Stimulated activated naive CD4-positive, alpha-beta T cell treated with Interleukin-2 at 50 U/mL for 16 hours (primary cell): ENCODE measurements around the gene GPATCH4.
"Not testable (repeated sequence)": the region's sequence is repeated elsewhere in the genome, so short reads cannot be mapped to it uniquely, and the experiment has no call there.

Experiments
- DNase-seq: peaks from one replicate; lab custom pipeline; 2025; lab: John Stamatoyannopoulos, UW

The GPATCH4 gene

DNA sequence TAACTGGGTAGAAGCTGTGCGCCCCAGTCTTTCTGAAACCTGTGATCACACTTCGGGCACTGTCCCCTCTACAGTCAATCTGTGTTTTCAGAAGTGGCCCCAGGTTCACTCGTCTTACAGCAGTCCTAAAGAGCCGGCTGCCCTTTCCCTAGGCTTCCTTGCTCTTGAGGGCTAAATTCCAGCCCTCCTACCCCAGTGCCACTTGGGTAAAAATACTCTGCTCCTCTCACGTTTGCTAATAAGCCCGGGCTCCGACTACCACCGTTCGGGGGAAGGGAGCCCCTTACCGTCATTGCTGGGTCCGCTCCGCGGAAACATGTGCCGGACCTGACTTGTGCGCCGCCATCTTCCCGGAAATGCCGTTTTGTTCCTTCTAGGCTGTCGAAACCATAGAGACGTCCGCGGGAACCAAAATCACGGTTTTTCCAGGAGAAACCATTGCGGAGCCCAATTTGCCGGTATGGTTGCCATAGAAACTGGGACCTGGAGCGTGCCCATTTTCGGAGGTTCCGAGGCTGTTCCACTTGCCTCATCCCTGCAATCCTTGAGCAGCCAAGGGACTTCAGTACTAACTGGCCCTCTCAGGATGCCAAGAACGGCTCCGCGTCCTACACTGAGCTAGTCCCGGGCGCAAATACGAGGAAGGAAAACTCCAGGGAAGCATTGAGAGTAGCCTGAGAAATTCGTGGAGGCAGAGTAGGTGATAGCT lies at the start of gene GPATCH4:
Gene GPATCH4, minus strand, starts transcription at position 358 of the 709 bp plus-strand sequence.
- DNase-seq: peak; percentile 76

DNA sequence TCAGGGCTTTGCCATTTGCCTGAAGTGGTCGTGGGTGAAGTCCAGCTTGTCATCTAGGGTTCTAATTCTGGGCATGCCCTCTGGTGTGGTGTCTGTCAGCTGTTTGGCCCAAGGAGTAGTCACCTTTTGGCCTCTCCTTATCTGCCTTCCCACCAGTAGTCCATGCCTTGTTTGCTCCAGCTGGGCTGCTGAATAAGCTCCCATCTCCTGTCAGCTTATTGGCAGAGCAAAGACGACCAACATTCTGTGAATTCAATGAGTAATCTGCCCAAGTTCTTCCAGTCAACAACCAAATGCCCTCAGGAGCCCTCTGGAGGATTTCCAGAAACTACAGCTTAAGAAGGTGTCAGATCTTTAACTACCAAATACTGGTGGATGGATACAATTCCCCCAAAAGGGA lies 47.7 kb upstream of the GPATCH4 start:
- DNase-seq: no peak

DNA sequence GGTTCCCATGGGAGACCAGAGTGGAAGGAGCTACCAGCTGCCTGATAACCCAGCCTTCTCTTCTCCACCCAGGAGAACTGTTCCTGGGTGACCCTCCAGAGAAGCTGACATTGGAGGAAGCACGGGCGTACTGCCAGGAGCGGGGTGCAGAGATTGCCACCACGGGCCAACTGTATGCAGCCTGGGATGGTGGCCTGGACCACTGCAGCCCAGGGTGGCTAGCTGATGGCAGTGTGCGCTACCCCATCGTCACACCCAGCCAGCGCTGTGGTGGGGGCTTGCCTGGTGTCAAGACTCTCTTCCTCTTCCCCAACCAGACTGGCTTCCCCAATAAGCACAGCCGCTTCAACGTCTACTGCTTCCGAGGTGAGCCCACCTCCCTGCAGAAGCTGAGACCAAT lies 47.2 kb upstream of the GPATCH4 start:
- DNase-seq: no peak

DNA sequence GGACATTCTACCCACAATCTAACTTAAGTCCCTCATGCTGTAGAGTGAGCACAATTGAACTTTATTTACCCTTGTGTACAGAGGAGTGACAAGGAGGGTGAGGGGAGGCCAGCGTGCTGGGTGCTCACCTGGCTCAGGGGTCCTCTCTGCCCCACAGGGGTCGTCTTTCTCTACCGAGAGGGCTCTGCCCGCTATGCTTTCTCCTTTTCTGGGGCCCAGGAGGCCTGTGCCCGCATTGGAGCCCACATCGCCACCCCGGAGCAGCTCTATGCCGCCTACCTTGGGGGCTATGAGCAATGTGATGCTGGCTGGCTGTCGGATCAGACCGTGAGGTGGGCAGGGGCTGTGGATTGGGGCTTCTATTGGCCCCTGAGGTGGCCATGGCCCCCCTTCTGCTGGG lies 46.1 kb upstream of the GPATCH4 start:
- no peak for DNase-seq

DNA sequence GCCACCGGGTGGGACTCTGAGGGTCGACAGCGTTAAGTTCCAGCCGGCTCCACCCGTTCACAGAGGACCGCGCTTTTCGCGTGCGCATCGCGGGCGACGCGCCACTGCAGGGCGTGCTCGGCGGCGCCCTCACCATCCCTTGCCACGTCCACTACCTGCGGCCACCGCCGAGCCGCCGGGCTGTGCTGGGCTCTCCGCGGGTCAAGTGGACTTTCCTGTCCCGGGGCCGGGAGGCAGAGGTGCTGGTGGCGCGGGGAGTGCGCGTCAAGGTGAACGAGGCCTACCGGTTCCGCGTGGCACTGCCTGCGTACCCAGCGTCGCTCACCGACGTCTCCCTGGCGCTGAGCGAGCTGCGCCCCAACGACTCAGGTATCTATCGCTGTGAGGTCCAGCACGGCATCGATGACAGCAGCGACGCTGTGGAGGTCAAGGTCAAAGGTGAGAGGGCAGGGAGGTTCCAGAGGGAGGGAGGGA lies 45.5 kb upstream of the GPATCH4 start:
- no peak for DNase-seq

DNA sequence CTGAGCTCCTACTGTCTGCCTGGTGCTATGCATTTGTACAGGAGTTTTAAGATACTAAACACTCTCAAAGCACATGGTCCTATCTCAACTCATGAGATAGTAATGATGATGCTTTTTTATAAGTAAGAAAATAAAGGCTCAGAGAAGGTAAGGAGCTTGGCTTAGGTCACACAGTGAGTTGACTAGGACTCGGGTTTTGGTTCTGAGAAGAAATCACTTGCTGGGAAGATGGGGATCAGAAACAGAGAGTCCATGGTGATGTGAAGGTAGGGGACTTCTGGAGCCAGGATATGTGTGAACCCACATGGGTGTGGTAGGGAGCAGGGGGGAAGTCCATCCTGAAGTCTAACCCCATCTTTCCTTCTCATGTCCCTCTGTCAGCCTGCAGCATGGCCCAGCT lies 44.4 kb upstream of the GPATCH4 start:
- no peak for DNase-seq

DNA sequence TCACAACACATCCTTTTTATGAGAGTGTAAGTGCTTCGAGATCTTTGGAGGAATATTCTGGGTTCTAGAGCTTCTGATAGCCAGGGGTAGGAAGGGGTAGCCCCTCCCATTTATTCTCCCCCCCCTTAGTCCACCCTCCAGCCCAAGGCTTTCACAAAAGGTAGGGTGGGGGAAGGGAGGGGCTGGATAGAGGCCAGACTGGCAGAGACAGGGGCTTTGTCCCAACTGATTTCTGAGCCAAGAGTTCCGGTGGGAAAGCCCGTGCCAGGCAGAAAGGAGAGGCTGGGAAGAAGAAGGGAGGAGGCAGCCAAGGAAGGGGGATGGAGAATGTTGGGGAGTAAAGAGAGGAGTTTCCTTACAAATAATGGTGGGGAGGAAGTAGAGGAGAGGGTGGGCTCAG lies 43.8 kb upstream of the GPATCH4 start:
- no peak for DNase-seq

DNA sequence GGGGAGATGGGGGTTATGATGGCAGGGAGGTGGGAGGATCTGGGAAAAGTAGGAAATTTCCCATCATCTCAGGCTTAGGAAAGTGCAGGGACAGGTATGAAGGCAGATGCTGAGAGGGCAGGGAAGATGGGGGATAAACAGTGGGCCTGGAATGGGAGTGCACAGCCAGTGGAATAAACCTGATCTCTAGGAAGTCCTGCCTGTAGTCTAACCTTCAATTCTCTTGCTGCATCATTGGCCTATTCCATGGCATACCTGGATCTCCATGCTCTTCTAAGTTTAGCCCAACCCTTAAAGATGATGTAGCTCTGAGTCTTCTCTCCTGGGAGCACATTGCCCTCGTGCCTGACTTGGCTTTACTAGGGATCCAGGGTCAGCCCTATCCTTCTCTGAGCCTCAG lies 43.4 kb upstream of the GPATCH4 start:
- no peak for DNase-seq

DNA sequence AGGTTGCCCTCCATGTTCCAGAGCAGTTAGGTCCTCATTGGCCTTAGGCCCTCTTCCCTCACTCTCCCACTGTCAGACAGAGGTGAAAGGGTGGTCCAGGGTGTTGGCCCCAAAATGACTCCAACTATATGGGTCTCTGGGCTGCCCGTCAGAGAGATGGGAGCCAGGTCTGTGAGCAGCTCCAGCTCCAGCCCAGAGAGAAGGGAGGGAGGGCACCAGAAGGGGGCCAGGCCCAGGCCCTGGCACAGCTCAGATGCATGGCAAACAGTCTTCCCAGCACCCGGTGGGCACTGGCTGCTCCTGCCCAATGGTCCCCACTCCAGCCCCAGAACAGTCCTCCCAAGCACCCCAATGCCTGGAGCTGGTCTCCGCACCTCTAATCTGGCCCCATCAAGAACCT lies 42.9 kb upstream of the GPATCH4 start:
- DNase-seq: no peak

DNA sequence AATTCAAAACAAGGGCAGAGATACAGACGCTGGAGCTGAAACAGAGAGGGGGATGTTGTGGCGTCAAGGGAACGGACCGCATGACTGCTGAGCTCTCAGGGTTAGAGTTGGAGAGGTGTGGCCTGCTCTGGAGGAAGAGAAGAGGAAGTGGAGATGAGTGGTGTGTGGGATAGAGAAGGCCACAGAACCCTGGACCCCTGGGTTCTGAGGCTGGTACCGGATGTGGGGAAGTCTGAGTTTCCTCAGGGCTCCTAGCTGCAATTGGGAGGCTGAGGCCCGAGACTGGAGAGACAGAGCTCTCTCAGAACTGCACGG lies 42.5 kb upstream of the GPATCH4 start:
- peak; percentile 5 for DNase-seq

DNA sequence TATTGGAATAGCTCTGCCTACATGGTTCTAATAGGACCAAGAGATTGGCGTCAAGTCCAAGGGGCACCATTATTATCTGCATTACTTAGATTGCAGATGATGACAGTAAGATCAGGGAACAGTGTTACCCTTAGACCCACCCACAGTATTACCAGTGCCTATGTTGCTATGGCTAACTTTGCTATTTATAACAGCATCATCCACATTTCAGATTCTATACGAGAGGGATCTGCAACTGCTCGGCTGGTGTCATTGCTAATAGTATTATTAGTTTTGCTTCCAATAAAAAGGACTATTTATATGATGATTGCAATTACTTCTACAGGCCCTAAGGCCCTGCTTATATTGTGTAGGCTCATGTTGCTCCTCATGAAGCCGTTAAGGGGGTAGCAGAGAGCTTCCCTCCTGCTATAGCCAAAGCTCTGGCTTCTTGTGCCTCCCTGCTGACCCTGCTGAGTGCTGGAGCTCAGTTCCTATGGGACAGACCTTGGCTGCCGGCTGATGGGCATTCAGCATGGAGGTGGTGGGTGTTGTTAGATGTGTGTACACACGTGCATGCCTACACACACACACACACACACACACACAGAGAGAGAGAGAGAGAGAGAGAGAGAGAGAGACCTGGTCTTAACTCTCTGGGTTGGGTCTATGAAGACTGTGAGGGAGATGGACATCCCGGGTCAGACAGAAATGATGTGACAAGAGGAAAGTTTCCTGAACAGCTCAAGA lies 41.9 kb upstream of the GPATCH4 start:
- no peak for DNase-seq

DNA sequence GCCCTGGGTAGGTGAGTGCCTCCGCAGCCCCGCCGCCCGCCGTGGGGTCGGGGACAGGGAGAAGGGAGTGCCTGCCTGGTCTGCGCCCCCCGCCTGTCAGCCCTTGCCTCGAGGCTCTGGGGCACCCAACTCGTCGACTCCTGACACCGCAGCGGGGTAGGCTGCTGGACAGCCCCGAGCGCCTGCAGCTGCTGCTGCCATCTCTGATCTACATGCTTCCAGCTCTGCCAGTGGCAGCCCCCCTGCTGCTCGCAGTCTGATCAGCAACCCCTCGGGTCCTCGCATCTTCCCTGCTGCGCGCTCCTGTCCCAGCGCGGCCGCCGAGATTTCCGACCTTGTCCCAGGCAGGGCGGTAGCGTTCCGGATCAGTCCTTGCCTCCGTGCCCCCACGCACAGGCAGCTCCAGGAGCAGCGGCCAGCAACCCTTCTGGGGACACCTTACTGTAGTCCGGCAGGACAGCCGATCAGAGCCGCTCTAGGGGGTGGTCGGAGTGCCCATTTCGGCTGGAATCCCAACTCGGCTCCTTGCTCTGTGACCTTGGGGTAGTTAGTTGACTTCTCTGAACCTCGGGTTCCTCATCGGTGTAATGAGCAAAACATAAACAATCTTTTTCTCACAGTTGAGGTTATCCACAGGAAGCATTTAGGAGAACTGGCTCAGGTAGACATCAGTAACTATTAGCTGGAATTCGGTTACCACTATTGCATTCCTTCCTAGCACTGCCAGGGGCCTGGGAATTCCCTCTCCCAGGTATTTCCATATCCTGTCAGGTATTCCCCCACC lies 41.2 kb upstream of the GPATCH4 start:
- no peak for DNase-seq

DNA sequence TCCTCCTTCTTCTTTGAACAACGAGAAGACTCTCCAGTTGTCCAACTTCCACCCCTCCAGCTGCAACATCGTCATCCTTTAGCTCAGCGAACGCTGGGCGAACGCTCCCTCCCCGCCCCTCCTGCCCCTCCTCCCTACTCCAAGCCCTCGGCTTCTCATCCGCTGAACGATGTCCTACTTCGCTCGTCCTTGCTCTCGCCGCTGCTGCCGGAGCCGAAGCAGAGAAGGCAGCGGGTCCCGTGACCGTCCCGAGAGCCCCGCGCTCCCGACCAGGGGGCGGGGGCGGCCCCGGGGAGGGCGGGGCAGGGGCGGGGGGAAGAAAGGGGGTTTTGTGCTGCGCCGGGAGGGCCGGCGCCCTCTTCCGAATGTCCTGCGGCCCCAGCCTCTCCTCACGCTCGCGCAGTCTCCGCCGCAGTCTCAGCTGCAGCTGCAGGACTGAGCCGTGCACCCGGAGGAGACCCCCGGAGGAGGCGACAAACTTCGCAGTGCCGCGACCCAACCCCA lies 40.5 kb upstream of the GPATCH4 start, which contains the start of gene BCAN:
Gene BCAN, plus strand, starts transcription at position 357 of the 504 bp plus-strand sequence. CDS start 3,938 bp downstream, outside the sequence.
- peak; percentile 5 for DNase-seq

DNA sequence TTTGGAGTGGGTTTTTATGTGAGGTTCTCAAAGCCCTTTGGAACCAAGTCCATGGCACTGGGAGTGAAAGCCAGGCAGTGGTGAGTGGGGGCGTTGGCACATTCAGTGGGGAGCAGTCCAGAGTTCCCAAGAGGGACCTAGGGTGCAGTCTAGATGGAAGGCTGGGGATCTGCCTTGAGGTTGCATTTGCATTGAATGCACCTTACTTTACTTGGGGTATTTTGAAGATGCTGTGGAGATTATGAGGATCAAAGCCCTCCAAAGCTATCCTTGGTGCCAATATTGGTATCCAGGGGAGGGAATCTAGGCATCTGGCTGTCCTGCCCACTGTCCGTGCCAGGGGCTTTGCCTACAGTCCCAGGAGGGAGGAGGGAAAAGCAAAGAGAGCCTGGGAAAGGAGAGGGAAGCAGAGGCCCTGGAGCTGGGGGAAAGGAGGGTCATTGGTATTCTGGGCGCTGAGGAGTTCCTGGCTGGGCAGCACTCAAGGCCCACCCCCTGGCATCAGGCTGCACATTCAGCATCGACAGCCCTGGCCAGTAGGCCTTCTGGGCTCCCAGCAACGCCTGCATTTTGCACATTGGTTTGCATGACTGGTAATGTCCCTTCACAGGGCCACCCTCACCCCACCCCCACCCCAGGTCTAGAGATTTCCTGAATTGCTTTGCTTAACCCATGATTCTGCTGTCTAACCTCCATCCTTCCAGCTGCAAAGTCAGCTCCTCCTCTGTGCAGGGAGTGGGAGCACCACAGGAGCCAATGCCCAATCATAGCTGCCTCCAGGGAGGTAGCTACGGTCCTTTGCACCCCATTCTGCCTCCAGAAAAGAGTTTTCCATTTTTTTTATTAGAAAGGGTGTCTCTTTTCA lies 39.8 kb upstream of the GPATCH4 start:
- no peak for DNase-seq

DNA sequence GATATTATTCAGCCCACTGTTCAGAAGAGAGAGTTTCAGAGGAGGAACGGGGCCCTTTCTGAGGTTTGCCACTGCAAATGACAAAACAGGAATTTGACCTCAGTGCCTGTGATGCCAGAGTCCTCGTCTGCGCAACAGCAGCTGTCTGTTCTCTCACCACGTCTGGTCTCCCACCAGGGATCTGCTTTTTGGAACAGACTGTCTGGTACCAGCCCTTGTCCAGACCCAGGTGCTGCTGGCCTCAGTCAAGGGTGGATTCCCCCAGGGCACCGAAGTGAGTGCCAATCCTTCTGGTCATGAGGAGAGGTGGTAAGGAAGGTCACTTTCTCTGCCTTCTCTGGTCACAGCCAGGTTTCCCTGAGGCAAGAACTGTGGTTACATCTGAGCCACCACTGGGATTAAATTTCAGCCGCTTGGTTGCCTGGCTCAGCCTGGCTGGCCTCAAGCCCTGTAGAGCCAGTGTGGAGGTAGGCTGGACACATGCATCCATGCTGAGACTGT lies 38.4 kb upstream of the GPATCH4 start:
- no peak for DNase-seq

DNA sequence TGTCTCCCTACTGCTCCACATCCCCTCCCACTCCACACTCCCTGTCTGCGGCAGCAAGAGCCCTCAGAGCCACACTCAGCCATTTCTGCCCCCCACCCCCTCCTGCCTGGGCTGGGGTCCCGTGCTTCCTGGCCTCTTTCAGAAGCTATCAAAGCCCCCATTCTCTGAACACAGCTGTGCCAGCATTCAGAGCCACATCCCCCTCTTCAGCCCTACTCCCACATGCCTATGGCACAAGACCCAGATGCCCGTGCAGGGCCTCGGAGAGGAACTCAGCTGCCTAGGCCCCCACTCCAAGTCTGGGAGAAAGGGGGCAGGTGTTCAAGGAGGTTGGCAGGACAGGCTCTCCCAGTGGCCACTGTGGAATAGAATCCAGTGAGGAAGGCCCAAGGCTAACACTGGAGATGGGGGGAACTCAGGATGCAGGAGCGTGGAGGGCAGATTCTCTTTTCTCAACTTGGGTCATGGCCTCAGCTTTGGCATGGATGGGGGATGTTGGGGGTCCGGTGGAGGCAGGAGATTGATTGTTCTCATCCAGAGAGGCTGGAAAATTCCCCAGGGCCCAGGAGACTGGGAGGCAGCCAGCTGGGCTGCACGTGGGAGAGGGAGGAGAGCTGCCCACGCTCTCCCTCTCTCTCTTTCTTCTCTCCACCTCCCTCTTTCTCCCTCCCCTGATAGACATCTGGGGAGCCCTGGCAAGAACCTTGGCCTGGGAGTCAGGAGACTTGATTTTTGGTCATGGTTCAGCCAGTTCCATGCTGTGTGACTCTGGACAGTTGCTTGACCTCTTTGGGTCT lies 37.1 kb upstream of the GPATCH4 start:
- no peak for DNase-seq

DNA sequence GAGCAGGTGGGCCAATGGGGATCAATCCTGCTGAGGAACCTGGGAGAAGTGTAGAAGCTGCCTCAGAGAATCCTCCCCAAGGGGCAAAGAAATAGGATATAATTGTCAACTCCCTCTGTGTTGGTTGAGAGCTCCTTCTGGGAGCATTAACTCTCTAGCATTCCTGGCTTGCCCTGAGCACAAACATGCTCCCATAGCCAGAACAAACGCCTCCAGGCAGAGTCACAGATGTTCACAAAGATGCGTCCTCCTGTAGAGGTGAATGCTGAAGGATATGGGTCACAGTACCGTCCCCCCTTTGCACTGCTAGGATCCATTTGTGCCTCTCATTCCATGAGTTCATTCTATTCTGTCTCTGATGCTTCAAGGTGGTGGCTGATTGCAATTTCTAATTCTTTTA lies 31.1 kb upstream of the GPATCH4 start:
- no peak for DNase-seq

DNA sequence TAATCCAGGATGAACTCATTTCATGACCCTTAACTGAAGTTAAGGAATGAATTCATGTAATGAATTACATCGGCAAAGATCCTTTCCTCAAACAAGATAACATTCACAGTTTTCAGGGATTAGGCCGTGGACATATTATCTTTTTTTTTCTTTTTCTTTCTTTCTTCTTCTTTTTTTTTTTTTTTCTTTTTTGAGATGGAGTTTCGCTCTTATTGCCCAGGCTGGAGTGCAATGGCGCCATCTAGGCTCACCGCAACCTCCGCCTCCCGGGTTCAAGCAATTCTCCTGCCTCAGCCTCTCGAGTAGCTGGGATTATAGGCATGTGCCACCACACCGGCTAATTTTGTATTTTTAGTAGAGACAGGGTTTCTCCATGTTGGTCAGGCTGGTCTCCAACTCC lies 29.9 kb upstream of the GPATCH4 start:
- not testable (repeated sequence) for DNase-seq

DNA sequence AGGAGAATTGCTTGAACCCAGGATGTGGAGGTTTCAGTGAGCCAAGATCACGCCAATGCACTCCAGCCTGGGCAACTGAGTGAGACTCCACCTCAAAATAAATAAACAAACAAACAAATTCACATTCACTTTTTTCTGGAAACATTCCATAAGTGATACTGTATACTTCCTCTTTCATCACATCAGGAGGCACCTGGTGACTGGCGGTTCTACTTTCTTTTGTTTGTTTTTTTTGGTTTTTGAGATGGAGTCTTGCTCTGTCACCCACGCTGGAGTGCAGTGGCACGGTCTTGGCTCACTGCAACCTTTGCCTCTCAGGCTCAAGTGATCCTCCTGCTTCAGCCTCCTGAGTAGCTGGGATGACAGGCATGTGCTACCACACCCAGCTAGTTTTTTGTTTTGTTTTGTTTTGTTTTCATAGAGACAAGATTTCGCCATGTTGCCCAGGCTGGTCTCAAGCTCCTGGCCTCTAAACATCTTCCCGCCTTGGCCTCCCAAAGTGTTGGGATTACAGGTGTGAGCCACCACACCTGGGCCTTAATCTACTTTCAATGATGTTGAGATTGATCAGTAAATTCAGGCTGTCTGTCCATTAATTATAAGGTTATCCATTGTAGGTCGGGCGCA lies 28.7 kb upstream of the GPATCH4 start:
- DNase-seq: no peak

DNA sequence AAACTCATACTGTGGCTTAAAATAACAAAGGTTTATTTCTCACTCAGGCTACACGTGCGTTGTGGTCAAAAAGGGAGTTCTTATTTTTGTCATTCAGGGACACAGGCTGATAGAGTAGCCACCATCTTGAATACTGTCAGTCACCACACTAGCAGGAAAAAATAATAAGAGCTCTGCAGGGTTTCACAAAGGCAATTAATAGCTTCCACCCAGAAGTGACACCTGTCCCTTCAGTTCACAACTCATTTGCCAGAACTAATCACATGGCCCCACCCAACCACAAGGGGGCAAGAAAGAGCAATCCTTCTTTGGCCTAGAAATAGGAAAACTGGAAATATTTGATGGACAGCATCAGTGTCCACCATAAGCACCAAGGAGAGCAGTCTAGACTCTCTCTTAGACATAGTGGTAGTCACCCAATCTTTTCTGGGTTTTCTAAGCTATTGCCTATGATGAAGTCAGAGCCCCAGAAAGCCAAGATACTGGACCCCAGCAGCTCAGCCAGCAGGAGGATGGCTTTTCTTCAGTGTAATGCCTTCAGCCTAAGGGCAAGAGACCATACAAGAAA lies 26.1 kb upstream of the GPATCH4 start:
- peak; percentile 10 for DNase-seq
